HG03558 (cell line): ENCODE measurements around the gene MYCBP2.
"Not testable (repeated sequence)": the region's sequence is repeated elsewhere in the genome, so short reads cannot be mapped to it uniquely, and the experiment has no call there.

Experiments used
- ATAC-seq: cut with Tn5 transposase; IDR thresholded peaks from one replicate; pipeline ENCODE4 v1.9.1; 2021; ENCODE audit warnings: moderate number of reproducible peaks; ENCODE audit not compliant: unreplicated experiment; ENCODE audit errors: extremely low read depth

Gene MYCBP2

GRCh38 chr13:77222000-77222690 is 104.7 kb downstream of the MYCBP2 start:
- no peak for ATAC-seq

GRCh38 chr13:77219401-77219800 is 107.5 kb downstream of the MYCBP2 start:
- ATAC-seq: no peak

- ATAC-seq: no peak
These were observed 108.6 kb downstream of the MYCBP2 start for GRCh38 chr13:77218274-77218673.

GRCh38 chr13:77215543-77215942 is 111.4 kb downstream of the MYCBP2 start:
- ATAC-seq: no peak

GRCh38 chr13:77213644-77214043 is 113.2 kb downstream of the MYCBP2 start:
- no peak for ATAC-seq

GRCh38 chr13:77207943-77208342 is 119.0 kb downstream of the MYCBP2 start:
- ATAC-seq: no peak

GRCh38 chr13:77198995-77199394 is 127.9 kb downstream of the MYCBP2 start:
- ATAC-seq: not testable (repeated sequence)

- no peak for ATAC-seq
These were observed 130.8 kb downstream of the MYCBP2 start for GRCh38 chr13:77196052-77196618.

GRCh38 chr13:77190349-77190958 is 136.4 kb downstream of the MYCBP2 start:
- ATAC-seq: no peak

- ATAC-seq: no peak
These were observed 141.2 kb downstream of the MYCBP2 start for GRCh38 chr13:77185721-77186120.

GRCh38 chr13:77184455-77184854 is 142.4 kb downstream of the MYCBP2 start:
- ATAC-seq: peak; percentile 98

- ATAC-seq: no peak
These were observed 146.9 kb downstream of the MYCBP2 start for GRCh38 chr13:77180011-77180410.

GRCh38 chr13:77177646-77178045 is 149.2 kb downstream of the MYCBP2 start:
- no peak for ATAC-seq

- ATAC-seq: no peak
These were observed 150.5 kb downstream of the MYCBP2 start for GRCh38 chr13:77176350-77176749.

GRCh38 chr13:77172650-77173049 is 154.2 kb downstream of the MYCBP2 start:
- ATAC-seq: no peak

- no peak for ATAC-seq
These were observed 155.4 kb downstream of the MYCBP2 start for GRCh38 chr13:77171451-77171850.

GRCh38 chr13:77168237-77168636 is 158.7 kb downstream of the MYCBP2 start:
- ATAC-seq: no peak

- no peak for ATAC-seq
These were observed 176.2 kb downstream of the MYCBP2 start for GRCh38 chr13:77150651-77151050.

GRCh38 chr13:77143431-77143830 is 183.5 kb downstream of the MYCBP2 start:
- no peak for ATAC-seq

GRCh38 chr13:77139306-77139705 is 187.6 kb downstream of the MYCBP2 start:
- no peak for ATAC-seq

GRCh38 chr13:77138813-77139212 is 188.1 kb downstream of the MYCBP2 start:
- ATAC-seq: no peak
